ENCODE data around the gene GLRA3.
"Not testable (repeated sequence)": the region's sequence is repeated elsewhere in the genome, so short reads cannot be mapped to it uniquely, and the experiment has no call there.

GLRA3 gene

GRCh38 chr4:174714393-174715211, 114.4 kb downstream of the GLRA3 start:
- DNase-seq (ENCODE audit: low read depth in 3 of 3) = no peak

GRCh38 chr4:174713821-174714220, 115.2 kb downstream of the GLRA3 start:
- DNase-seq (ENCODE audit: low read depth in 3 of 3) = no peak

- DNase-seq (ENCODE audit: low read depth in 3 of 3) = no peak
Measured at GRCh38 chr4:174713181-174713580, 115.9 kb downstream of the GLRA3 start.

GRCh38 chr4:174709526-174709925, 119.5 kb downstream of the GLRA3 start:
- no peak for DNase-seq (ENCODE audit: low read depth in 3 of 3)

- no peak for DNase-seq (ENCODE audit: low read depth in 3 of 3)
Measured at GRCh38 chr4:174708381-174708780, 120.7 kb downstream of the GLRA3 start.

- DNase-seq (ENCODE audit: low read depth in 3 of 3) = no peak
Measured at GRCh38 chr4:174707902-174708301, 121.1 kb downstream of the GLRA3 start.

GRCh38 chr4:174707051-174707676, 121.9 kb downstream of the GLRA3 start:
- DNase-seq (ENCODE audit: low read depth in 3 of 3) = no peak

- no peak for DNase-seq (ENCODE audit: low read depth in 3 of 3)
Measured at GRCh38 chr4:174702979-174703478, 126.0 kb downstream of the GLRA3 start.

GRCh38 chr4:174699654-174700053, 129.4 kb downstream of the GLRA3 start:
- no peak for DNase-seq (ENCODE audit: low read depth in 3 of 3)

- no peak for DNase-seq (ENCODE audit: low read depth in 3 of 3)
Measured at GRCh38 chr4:174697896-174698295, 131.2 kb downstream of the GLRA3 start.

- DNase-seq (ENCODE audit: low read depth in 3 of 3) = no peak
Measured at GRCh38 chr4:174697202-174697601, 131.8 kb downstream of the GLRA3 start.

GRCh38 chr4:174696657-174697056, 132.4 kb downstream of the GLRA3 start:
- no peak for DNase-seq (ENCODE audit: low read depth in 3 of 3)

GRCh38 chr4:174691876-174692275, 137.2 kb downstream of the GLRA3 start:
- not testable (repeated sequence) for DNase-seq (ENCODE audit: low read depth in 3 of 3)

- no peak for DNase-seq (ENCODE audit: low read depth in 3 of 3)
Measured at GRCh38 chr4:174690665-174691064, 138.4 kb downstream of the GLRA3 start.

- no peak for DNase-seq (ENCODE audit: low read depth in 3 of 3)
Measured at GRCh38 chr4:174689618-174690017, 139.4 kb downstream of the GLRA3 start.

GRCh38 chr4:174686826-174687225, 142.2 kb downstream of the GLRA3 start:
- DNase-seq (ENCODE audit: low read depth in 3 of 3) = no peak

- no peak for DNase-seq (ENCODE audit: low read depth in 3 of 3)
Measured at GRCh38 chr4:174681723-174682300, 147.2 kb downstream of the GLRA3 start.

GRCh38 chr4:174674305-174674840, 154.7 kb downstream of the GLRA3 start:
- DNase-seq (ENCODE audit: low read depth in 3 of 3) = no peak

- no peak for DNase-seq (ENCODE audit: low read depth in 3 of 3)
Measured at GRCh38 chr4:174673865-174674264, 155.2 kb downstream of the GLRA3 start.

- no peak for DNase-seq (ENCODE audit: low read depth in 3 of 3)
Measured at GRCh38 chr4:174672276-174672675, 156.8 kb downstream of the GLRA3 start.

GRCh38 chr4:174669270-174669669, 159.8 kb downstream of the GLRA3 start:
- no peak for DNase-seq (ENCODE audit: low read depth in 3 of 3)

GRCh38 chr4:174665799-174666198, 163.2 kb downstream of the GLRA3 start:
- DNase-seq (ENCODE audit: low read depth in 3 of 3) = no peak

Data from stimulated activated CD4-positive, alpha-beta T cell treated with anti-CD3 and anti-CD28 coated beads, TNF-alpha, amount 100 ng/mL, for 4 hours (primary cell).